HFFc6 (cell line): ENCODE measurements around the gene TBC1D22B. TPM values are rescaled to one million over a fixed set of nuclear protein-coding genes. Genes with fewer than 3 reads are reported as not detected.
A peak's percentile ranks its signal among the peaks of the same experiment; 100 is the strongest.

Experiments used
- DNase-seq: peaks from one replicate; pipeline ENCODE4 v3.0.0-alpha.2; 2018
- H3K27ac Mint-ChIP-seq: 2 replicates; pipeline ENCODE4 v1.8.0; 2020; ENCODE audit warnings: mild to moderate bottlenecking, mixed read lengths
- H3K27me3 Mint-ChIP-seq: 2 replicates; pipeline ENCODE4 v1.8.0; 2021; ENCODE audit warnings: mild to moderate bottlenecking, moderate library complexity, mixed read lengths; ENCODE audit not compliant: insufficient read depth
- H3K36me3 Mint-ChIP-seq: 2 replicates; pipeline ENCODE4 v1.8.0; 2021; ENCODE audit warnings: low read depth, mixed read lengths
- H3K4me1 Mint-ChIP-seq: 2 replicates; pipeline ENCODE4 v1.8.0; 2020; ENCODE audit warnings: low read depth, mixed read lengths
- H3K4me3 Mint-ChIP-seq: 2 replicates; pipeline ENCODE4 v1.8.0; 2020; ENCODE audit warnings: mild to moderate bottlenecking, moderate library complexity, mixed read lengths
- H3K9me3 Mint-ChIP-seq: 2 replicates; pipeline ENCODE4 v1.8.0; 2020; ENCODE audit warnings: mild to moderate bottlenecking, mixed read lengths
- total RNA-seq, 6 experiments: library from RNA; stranded (reverse); fragmentation: NEBNext Ultra II Directional; extraction: Animal tissue kit (Norgen Biotek cat#: 25700); gene quantifications; 2 replicates in 1 of 6; 3 replicates in 5 of 6; pipeline ENCODE4 v1.2.3, GENCODE V29; 2021
- TF ChIP-seq, protein P1 (sequence below): fragments of 200-600 bp; sonication (generic); IDR thresholded peaks from 2 replicates; pipeline ENCODE4 v1.5.0; 2021; ENCODE audit warnings: antibody characterized with exemption, mild to moderate bottlenecking

Gene TBC1D22B
- total RNA-seq, 6 experiments from 2014 or later = 9.0 to 9.6 (median 9.2) TPM

DNA sequence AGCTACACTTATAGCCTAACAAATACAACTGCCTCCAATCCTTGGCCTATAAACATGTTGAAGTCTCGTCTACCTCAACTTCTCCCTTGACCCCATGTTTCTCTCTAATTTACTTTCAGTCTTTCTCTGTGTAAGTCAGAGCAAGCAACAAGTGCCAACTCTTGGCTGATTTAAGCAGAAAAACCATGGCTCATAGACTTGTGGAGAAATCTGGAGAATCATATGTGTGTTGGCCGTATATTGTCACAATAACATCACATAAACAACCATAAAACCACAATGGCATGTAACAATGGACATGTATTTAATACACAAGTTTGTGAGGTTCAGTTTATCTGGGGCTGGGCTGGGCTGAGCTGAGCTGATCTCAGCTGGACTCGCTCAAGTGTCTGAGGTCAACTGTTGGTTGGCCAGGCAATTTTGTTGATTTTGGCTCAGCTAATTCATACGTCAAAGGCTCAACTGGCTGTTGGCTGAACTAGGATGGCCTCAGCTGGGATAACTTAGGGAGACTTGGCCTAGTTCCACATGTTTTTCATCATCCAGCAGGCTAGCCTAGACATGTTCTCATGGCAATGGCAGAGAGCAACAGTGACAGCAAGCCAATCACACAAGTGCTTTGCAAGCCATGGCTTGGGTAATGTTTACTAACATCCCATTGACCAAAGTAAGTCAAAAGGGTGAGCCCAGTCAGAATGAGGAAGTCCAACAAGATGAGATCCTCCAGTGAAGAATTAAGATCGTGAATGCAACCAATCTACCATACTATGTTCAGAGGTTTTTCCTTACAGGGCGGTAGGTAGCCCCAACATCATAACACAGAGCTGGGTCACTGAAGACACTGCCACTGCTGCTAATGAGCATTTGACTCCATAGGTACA, 12.9 kb upstream of the TBC1D22B start:
- Mint-ChIP-seq H3K4me3 (peak overlapping the region; percentile 63), H3K27me3 (peaks cover 8% of the 10 kb centered on the region), H3K27ac (peak overlapping the region; percentile 95), H3K4me1 (peaks cover 77% of the 10 kb centered on the region), H3K9me3 (peaks cover 18% of the 10 kb centered on the region), H3K36me3 (peaks cover 48% of the 10 kb centered on the region)
- DNase-seq = peak; percentile 100
- TF ChIP-seq, protein P1, sequence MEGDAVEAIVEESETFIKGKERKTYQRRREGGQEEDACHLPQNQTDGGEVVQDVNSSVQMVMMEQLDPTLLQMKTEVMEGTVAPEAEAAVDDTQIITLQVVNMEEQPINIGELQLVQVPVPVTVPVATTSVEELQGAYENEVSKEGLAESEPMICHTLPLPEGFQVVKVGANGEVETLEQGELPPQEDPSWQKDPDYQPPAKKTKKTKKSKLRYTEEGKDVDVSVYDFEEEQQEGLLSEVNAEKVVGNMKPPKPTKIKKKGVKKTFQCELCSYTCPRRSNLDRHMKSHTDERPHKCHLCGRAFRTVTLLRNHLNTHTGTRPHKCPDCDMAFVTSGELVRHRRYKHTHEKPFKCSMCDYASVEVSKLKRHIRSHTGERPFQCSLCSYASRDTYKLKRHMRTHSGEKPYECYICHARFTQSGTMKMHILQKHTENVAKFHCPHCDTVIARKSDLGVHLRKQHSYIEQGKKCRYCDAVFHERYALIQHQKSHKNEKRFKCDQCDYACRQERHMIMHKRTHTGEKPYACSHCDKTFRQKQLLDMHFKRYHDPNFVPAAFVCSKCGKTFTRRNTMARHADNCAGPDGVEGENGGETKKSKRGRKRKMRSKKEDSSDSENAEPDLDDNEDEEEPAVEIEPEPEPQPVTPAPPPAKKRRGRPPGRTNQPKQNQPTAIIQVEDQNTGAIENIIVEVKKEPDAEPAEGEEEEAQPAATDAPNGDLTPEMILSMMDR = no peak

DNA sequence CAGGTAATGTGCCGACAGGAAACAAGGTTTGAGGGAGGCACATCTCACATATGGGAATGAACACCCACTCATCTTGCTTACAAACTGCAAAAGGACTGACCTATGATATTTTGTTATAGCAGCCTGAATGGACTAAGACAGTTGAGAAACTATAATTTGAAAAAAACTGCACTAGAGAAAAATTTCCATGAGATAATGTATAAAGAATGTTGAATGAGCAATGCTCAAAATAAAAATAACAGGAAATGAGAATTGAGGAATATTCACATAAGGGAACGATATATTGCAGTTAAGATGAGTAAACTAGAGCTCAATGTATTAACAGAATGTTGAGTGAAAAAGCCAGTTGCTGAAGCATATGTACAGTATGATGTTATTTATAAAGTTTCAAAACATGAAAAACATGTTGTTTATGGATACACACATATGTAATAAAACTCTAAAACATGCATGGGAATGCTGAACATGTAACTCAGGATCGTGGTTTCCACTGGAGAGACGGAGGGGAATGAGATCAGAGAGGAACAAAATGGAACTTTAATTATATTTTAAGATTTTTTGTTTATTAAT, 6.3 kb upstream of the TBC1D22B start:
- TF ChIP-seq, protein P1 = no peak
- Mint-ChIP-seq H3K9me3 (peaks cover 25% of the 10 kb centered on the region), H3K36me3 (peaks cover 37% of the 10 kb centered on the region), H3K27ac (peak overlapping the region; percentile 74), H3K4me3 (peak overlapping the region; percentile 60), H3K27me3 (no peaks in the 10 kb centered on the region), H3K4me1 (peaks cover 34% of the 10 kb centered on the region)
- peak; percentile 39 for DNase-seq

DNA sequence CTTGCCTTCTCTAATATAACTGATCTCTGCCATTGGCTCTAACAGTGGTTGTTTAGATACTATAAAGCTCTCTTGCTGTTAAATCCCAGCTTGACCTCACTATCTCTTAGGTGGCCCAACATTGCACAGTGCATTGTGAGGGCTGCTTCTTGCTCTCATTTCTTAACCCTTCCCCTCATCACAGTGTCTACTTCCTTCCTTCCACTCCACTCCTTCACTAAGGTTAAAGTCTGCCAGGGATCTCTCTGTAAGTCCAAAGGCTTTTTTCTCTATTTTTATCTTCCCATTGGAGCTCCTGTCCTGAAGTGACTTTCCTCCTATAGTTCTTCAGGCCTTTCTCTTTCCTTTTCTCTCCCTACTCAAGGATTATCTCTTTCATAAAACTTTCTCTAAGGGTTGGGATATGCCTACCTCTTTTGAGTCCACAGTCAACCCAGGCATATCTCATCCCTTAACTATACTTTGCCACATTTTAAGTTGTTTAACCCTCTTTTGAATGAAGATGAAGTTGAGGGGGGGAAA, 4.0 kb upstream of the TBC1D22B start:
- TF ChIP-seq, protein P1 = no peak
- H3K9me3 Mint-ChIP-seq = peaks cover 22% of the 10 kb centered on the region
- H3K27me3 Mint-ChIP-seq = peaks cover 4% of the 10 kb centered on the region
- DNase-seq = no peak
- H3K4me1 Mint-ChIP-seq = peaks cover 44% of the 10 kb centered on the region
- peaks cover 27% of the 10 kb centered on the region for H3K36me3 Mint-ChIP-seq
- no peak overlapping the region for H3K4me3 Mint-ChIP-seq
- H3K27ac Mint-ChIP-seq = peak overlapping the region; percentile 4; the same call in 1 of the 2 replicates

DNA sequence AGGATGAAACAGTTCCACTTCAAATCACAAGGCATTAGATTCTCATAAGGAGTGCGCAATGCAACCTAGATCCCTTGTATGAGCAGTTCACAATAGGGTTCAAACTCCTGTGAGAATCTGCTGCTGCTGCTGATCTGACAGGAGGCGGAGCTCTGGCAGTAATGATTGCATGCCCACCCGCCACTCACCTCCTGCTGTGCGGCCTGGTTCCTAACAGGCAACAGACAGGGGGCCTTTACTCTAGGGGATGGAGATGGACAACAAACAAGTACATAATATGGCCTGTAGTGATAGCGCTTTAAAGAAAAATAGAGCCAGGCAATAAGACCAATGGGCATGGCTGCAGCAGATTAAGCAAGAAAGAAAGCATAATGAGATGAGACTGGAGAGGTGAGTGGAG, 2.7 kb upstream of the TBC1D22B start:
- H3K9me3 Mint-ChIP-seq = peaks cover 12% of the 10 kb centered on the region
- H3K4me3 Mint-ChIP-seq = no peak overlapping the region
- peaks cover 51% of the 10 kb centered on the region for H3K4me1 Mint-ChIP-seq
- peaks cover 4% of the 10 kb centered on the region for H3K27me3 Mint-ChIP-seq
- H3K27ac Mint-ChIP-seq = no peak overlapping the region
- H3K36me3 Mint-ChIP-seq = peaks cover 14% of the 10 kb centered on the region
- DNase-seq = no peak
- TF ChIP-seq, protein P1 = no peak

DNA sequence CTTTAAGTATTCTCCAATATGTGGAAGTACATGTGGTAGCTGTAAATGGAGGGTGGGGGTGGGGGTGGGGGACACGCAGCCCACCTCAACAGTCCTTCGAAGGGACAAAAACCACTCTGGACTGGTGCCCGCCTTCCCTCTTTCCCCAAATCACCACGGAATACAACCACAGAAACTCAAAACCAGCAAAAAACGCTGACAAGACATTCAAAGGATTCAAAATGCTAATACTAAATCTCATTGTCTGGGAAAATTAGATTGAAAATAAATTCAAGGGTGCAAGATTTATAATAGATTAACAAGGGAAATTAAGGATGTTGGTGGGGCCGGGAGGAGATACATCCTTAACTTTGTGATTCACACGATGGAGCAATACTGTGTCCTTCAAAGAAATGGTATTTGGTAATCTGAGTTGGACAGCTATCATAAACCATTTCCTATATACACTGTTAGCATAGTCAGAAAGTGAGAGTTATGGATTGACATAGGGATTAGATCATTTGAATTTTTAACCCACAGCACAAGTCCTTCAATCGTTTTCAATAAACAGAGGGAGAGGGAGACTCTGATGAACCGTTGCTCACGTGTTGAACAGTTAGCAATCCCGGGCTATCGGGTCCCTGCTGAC, 766 bp upstream of the TBC1D22B start:
- H3K27ac Mint-ChIP-seq = no peak overlapping the region
- peak overlapping the region; percentile 91 for H3K4me3 Mint-ChIP-seq
- peaks cover 46% of the 10 kb centered on the region for H3K4me1 Mint-ChIP-seq
- H3K36me3 Mint-ChIP-seq = no peaks in the 10 kb centered on the region
- no peak for DNase-seq
- H3K27me3 Mint-ChIP-seq = peaks cover 4% of the 10 kb centered on the region
- TF ChIP-seq, protein P1 = no peak
- no peaks in the 10 kb centered on the region for H3K9me3 Mint-ChIP-seq
